GM18519 (cell line): ENCODE results near the gene C2orf74.

Source experiments
- ATAC-seq: cut with Tn5 transposase; IDR thresholded peaks from one replicate; pipeline ENCODE4 v1.9.1; 2021; ENCODE audit warnings: mild to moderate bottlenecking, moderate library complexity; ENCODE audit not compliant: unreplicated experiment, low FRiP score

C2orf74 gene

GRCh38 chr2:61210332-61210981, 48.5 kb downstream of the C2orf74 start:
- ATAC-seq: no peak

- ATAC-seq: no peak
Measured at GRCh38 chr2:61214171-61214570, 52.2 kb downstream of the C2orf74 start.
